Measurements from ENCODE around the gene SUN3.

DNA sequence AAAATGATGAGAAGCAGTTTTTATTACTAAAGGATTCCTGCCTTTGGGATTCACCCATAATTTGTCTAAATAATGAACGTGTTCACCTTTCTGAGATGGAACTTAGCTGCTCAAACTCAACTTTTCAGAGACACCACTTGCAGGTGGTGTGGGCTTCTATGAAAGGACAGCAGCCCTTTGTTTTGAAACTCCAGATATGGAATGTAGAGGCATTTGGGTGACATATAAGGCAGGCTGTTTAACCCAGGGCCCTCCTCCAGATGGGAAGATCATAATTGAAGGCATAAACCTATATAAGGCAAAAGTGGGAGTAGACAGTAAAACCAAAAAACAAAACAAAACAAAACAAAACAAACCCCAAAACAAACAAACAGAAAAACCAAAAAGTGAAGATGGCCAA, 37.6 kb downstream of the SUN3 start:
- no peak for TF ChIP-seq POLR2A (IDR thresholded peaks at IDR 0.05; ENCODE audit: low read depth, low read length)
- no peak for TF ChIP-seq TAF1 (IDR thresholded peaks at IDR 0.05; ENCODE audit: low read depth, low read length)
- no peak for TF ChIP-seq POLR2AphosphoS5 (IDR thresholded peaks at IDR 0.05; ENCODE audit: low read depth, low read length)

Data from GM12891 (cell line).